Keratinocyte (primary cell): ENCODE data around the gene ARHGAP24. TPM values are rescaled to one million over a fixed set of nuclear protein-coding genes. Genes with fewer than 3 reads are reported as not detected.

Experiments
- DNase-seq: peaks from one replicate; pipeline ENCODE4 v3.0.0-alpha.2; 2011; ENCODE audit warnings: low read depth, missing footprints, low spot score
- FAIRE-seq: peaks from 2 replicates; lab custom pipeline; 2011; peaks lifted over from hg19 to GRCh38; lab: Jason Lieb, UNC
- H2AFZ ChIP-seq: 2 replicates; pipeline ENCODE4 v1.6.0; 2012; ENCODE audit warnings: low read length, control low read depth, inconsistent platforms; ENCODE audit not compliant: control insufficient read depth
- H3K27ac ChIP-seq: 2 replicates; pipeline ENCODE4 v1.5.1; 2011; ENCODE audit warnings: low read length; ENCODE audit not compliant: control insufficient read depth, insufficient read depth
- H3K27me3 ChIP-seq: 3 replicates; pipeline ENCODE4 v1.6.0; 2011; ENCODE audit warnings: low read length; ENCODE audit not compliant: control insufficient read depth, insufficient read depth; ENCODE audit errors: extremely low read depth
- H3K36me3 ChIP-seq, 2 experiments: 2 replicates in 1 of 2; 3 replicates in 1 of 2; pipeline ENCODE4 v1.5.1; 2011; ENCODE audit warnings: low read length in 2 of 2, mild to moderate bottlenecking in 1 of 2; ENCODE audit not compliant: control insufficient read depth in 2 of 2, insufficient read depth in 2 of 2; ENCODE audit errors: extremely low read depth in 1 of 2
- H3K4me1 ChIP-seq: 3 replicates; pipeline ENCODE4 v1.5.1; 2011; ENCODE audit warnings: low read length; ENCODE audit not compliant: control insufficient read depth, insufficient read depth; ENCODE audit errors: extremely low read depth
- H3K4me2 ChIP-seq: 3 replicates; pipeline ENCODE4 v1.6.0; 2011; ENCODE audit warnings: low read depth, low read length; ENCODE audit not compliant: control insufficient read depth, insufficient read depth; ENCODE audit errors: extremely low read depth
- H3K4me3 ChIP-seq, 3 experiments: fragments of 200-600 bp in 1 of 3; sonication (generic) in 1 of 3; 2 replicates in 2 of 3; 3 replicates in 1 of 3; pipeline ENCODE4 v1.5.1; 2011 to 2016; ENCODE audit warnings: low read length in 3 of 3, mild to moderate bottlenecking in 3 of 3, control low read depth in 2 of 3, inconsistent platforms in 1 of 3, low read depth in 1 of 3, mixed read lengths in 1 of 3, mixed run types in 1 of 3, moderate library complexity in 1 of 3; ENCODE audit not compliant: control insufficient read depth in 2 of 3, insufficient read depth in 2 of 3; ENCODE audit errors: extremely low read depth in 1 of 3
- H3K79me2 ChIP-seq: 2 replicates; pipeline ENCODE4 v1.6.0; 2012; ENCODE audit warnings: low read length; ENCODE audit not compliant: control insufficient read depth, insufficient read depth
- H3K9ac ChIP-seq: 3 replicates; pipeline ENCODE4 v1.6.0; 2011; ENCODE audit warnings: low read length; ENCODE audit not compliant: control insufficient read depth, insufficient read depth; ENCODE audit errors: extremely low read depth
- H3K9me1 ChIP-seq: 3 replicates; pipeline ENCODE4 v1.6.0; 2011; ENCODE audit warnings: low read length; ENCODE audit not compliant: control insufficient read depth, insufficient read depth; ENCODE audit errors: extremely low read depth
- H3K9me3 ChIP-seq: 2 replicates; pipeline ENCODE4 v1.5.1; 2012; ENCODE audit warnings: low read depth, low read length; ENCODE audit not compliant: control insufficient read depth
- H4K20me1 ChIP-seq: 3 replicates; pipeline ENCODE4 v1.6.0; 2011; ENCODE audit warnings: low read length; ENCODE audit not compliant: control insufficient read depth, insufficient read depth; ENCODE audit errors: extremely low read depth
- CTCF ChIP-seq, 3 experiments: IDR thresholded peaks in 1 of 3; conservative IDR thresholded peaks in 1 of 3; optimal IDR thresholded peaks in 1 of 3; 2 replicates in 2 of 3; 3 replicates in 1 of 3; pipeline versions ENCODE3 to v1.5.1; 2011; ENCODE audit warnings: low read length in 3 of 3, mild to moderate bottlenecking in 3 of 3, moderate library complexity in 2 of 3, control low read depth in 1 of 3, inconsistent platforms in 1 of 3; ENCODE audit not compliant: insufficient read depth in 2 of 3; ENCODE audit errors: extremely low read depth in 1 of 3
- EZH2 ChIP-seq: IDR thresholded peaks from one replicate; pipeline ENCODE4 v1.6.1; 2012; ENCODE audit warnings: inconsistent platforms, mild to moderate bottlenecking, low read length, moderate library complexity
- dilution Hi-C: fragments of 300-500 bp; cut with MboI; formaldehyde crosslinking; loops from one replicate; pipeline ENCODE4 v1.7.0; 2020; ENCODE audit warnings: low sequenced_read_pairs; ENCODE audit not compliant: extremely low pct_ligation_motif_present
- polyA plus RNA-seq, 5 experiments: library from polyadenylated mRNA; depleted of rRNA in 3 of 5; stranded (reverse) in 3 of 5; stranded (forward) in 1 of 5; unstranded in 1 of 5; fragments of >200 nt; gene quantifications; 1 replicate in 1 of 5; 2 replicates in 3 of 5; 3 replicates in 1 of 5; pipeline versions ENCODE4 v1.2.1 to v1.2.3, GENCODE V29; 2011 to 2012; ENCODE audit warnings: missing spikeins in 2 of 5, low read depth in 1 of 5, low replicate concordance in 1 of 5

The ARHGAP24 gene
- polyA plus RNA-seq, 1 donor (not counting 4 experiments of a cell fraction or from before 2014, with no cell fraction given), result 0.87 TPM

- no peak overlapping the region for H2AFZ ChIP-seq
- no peaks in the 10 kb centered on the region for H3K9me1 ChIP-seq
- H3K27me3 ChIP-seq, result no peaks in the 10 kb centered on the region
- dilution Hi-C loops, result no loop called here
- H3K9ac ChIP-seq, result no peak overlapping the region
- no peaks in the 10 kb centered on the region for H3K4me1 ChIP-seq
- no peak for FAIRE-seq
- H4K20me1 ChIP-seq, result no peaks in the 10 kb centered on the region
- H3K27ac ChIP-seq, result no peak overlapping the region
- no peaks in the 10 kb centered on the region for H3K36me3 ChIP-seq
- H3K79me2 ChIP-seq, result no peaks in the 10 kb centered on the region
- H3K4me3 ChIP-seq, result no peak overlapping the region
- no peaks in the 10 kb centered on the region for H3K9me3 ChIP-seq
- no peak for TF ChIP-seq EZH2
- TF ChIP-seq CTCF (optimal IDR thresholded peaks at IDR 0.05 in 1 of 3, IDR thresholded peaks at IDR 0.05 in 1 of 3, conservative IDR thresholded peaks at IDR 0.05 in 1 of 3; ENCODE audit: extremely low read depth in 1 of 3, insufficient read depth in 2 of 3, low read length in 3 of 3), result no peak
- no peak overlapping the region for H3K4me2 ChIP-seq
- no peak for DNase-seq
These were observed 323.2 kb downstream of the ARHGAP24 start for GRCh38 chr4:85798012-85798770.

- DNase-seq, result no peak
- FAIRE-seq, result no peak
- dilution Hi-C loops, result no loop called here
- no peaks in the 10 kb centered on the region for H4K20me1 ChIP-seq
- H3K4me3 ChIP-seq, result no peak overlapping the region
- H3K27ac ChIP-seq, result no peak overlapping the region
- no peaks in the 10 kb centered on the region for H3K4me1 ChIP-seq
- no peaks in the 10 kb centered on the region for H3K9me3 ChIP-seq
- H3K4me2 ChIP-seq, result no peak overlapping the region
- H3K27me3 ChIP-seq, result no peaks in the 10 kb centered on the region
- no peak overlapping the region for H2AFZ ChIP-seq
- H3K79me2 ChIP-seq, result no peaks in the 10 kb centered on the region
- H3K9ac ChIP-seq, result no peak overlapping the region
- TF ChIP-seq CTCF (optimal IDR thresholded peaks at IDR 0.05 in 1 of 3, IDR thresholded peaks at IDR 0.05 in 1 of 3, conservative IDR thresholded peaks at IDR 0.05 in 1 of 3; ENCODE audit: extremely low read depth in 1 of 3, insufficient read depth in 2 of 3, low read length in 3 of 3) (no peak), EZH2 (no peak)
- no peaks in the 10 kb centered on the region for H3K36me3 ChIP-seq
- H3K9me1 ChIP-seq, result no peaks in the 10 kb centered on the region
These were observed 328.9 kb downstream of the ARHGAP24 start for GRCh38 chr4:85803856-85804255.
